HG03108 (cell line): ENCODE measurements around the gene GFPT2.

ENCODE experiments used
- ATAC-seq: cut with Tn5 transposase; IDR thresholded peaks from one replicate; pipeline ENCODE4 v1.9.1; 2021; ENCODE audit warnings: moderate library complexity; ENCODE audit not compliant: unreplicated experiment

The GFPT2 gene

GRCh38 chr5:180353048-180353979, at the start of gene GFPT2:
Gene GFPT2, minus strand, starts transcription at chr5:180353336. Its CDS starts 119 bp downstream, at chr5:180353217.
- ATAC-seq = no peak

- no peak for ATAC-seq
Observed at GRCh38 chr5:180402716-180403115, 49.6 kb upstream of the GFPT2 start.

GRCh38 chr5:180401229-180401907, 48.2 kb upstream of the GFPT2 start:
- ATAC-seq = no peak

GRCh38 chr5:180400416-180400815, 47.3 kb upstream of the GFPT2 start:
- ATAC-seq = no peak

- no peak for ATAC-seq
Observed at GRCh38 chr5:180399401-180400215, 46.5 kb upstream of the GFPT2 start.

GRCh38 chr5:180396926-180397325, 43.8 kb upstream of the GFPT2 start:
- ATAC-seq = no peak

- ATAC-seq = no peak
Observed at GRCh38 chr5:180395540-180396274, 42.6 kb upstream of the GFPT2 start.

- ATAC-seq = no peak
Observed at GRCh38 chr5:180394031-180394636, 41.0 kb upstream of the GFPT2 start.

GRCh38 chr5:180391276-180391675, 38.1 kb upstream of the GFPT2 start:
- ATAC-seq = no peak

- ATAC-seq = no peak
Observed at GRCh38 chr5:180390441-180391190, 37.5 kb upstream of the GFPT2 start.

GRCh38 chr5:180389252-180390101, 36.3 kb upstream of the GFPT2 start:
- no peak for ATAC-seq

GRCh38 chr5:180387798-180388197, 34.7 kb upstream of the GFPT2 start:
- ATAC-seq = no peak

- no peak for ATAC-seq
Observed at GRCh38 chr5:180382926-180383325, 29.8 kb upstream of the GFPT2 start.

- ATAC-seq = no peak
Observed at GRCh38 chr5:180381851-180382480, 28.8 kb upstream of the GFPT2 start.

- ATAC-seq = no peak
Observed at GRCh38 chr5:180381428-180381827, 28.3 kb upstream of the GFPT2 start.

- ATAC-seq = no peak
Observed at GRCh38 chr5:180380856-180381255, 27.7 kb upstream of the GFPT2 start.

- ATAC-seq = no peak
Observed at GRCh38 chr5:180380441-180380840, 27.3 kb upstream of the GFPT2 start.
